HG03108 (cell line): Measurements from ENCODE around the gene LYST.
A peak's percentile ranks its signal among the peaks of the same experiment; 100 is the strongest.
"Not testable (repeated sequence)": the region's sequence is repeated elsewhere in the genome, so short reads cannot be mapped to it uniquely, and the experiment has no call there.

ENCODE experiments used
- ATAC-seq: cut with Tn5 transposase; IDR thresholded peaks from one replicate; pipeline ENCODE4 v1.9.1; 2021; ENCODE audit warnings: moderate library complexity; ENCODE audit not compliant: unreplicated experiment

LYST gene

DNA sequence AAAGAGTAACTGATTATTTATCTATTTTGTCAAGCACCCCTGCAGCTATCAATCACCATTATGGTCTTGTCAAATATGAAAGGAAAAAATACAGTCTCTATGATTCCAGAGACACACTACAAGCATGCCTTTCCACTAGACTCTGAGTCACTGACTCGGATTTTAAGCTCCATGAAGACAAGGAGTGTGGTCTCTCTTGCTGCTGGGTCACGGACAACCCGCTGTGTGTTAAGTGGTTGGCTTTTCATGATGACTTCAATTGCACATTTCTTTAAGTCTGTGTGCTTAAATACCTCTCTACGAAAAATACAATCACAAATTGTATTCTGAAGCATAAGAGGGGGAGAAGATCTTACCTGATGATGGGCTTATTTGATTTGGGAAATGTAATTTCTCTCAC, 203.1 kb downstream of the LYST start:
- ATAC-seq: no peak

DNA sequence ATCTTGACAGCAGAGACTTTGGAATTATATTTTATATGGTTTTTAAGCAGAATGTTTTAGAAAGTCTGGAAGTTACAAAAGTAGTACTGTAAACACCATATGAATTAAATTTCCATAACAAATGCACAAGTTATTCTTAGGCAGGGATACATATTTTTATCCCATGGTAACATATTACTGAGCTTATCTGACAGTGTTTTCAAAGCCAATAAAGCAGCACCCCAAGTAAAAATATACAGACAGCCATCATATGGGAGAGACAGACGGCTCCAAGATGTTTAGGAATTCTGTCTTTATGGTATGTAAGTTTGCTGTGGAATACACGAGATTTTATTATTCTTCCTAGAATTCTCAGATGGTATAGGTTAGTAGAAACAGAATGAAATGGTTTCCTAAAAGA, 205.1 kb downstream of the LYST start:
- ATAC-seq: no peak

DNA sequence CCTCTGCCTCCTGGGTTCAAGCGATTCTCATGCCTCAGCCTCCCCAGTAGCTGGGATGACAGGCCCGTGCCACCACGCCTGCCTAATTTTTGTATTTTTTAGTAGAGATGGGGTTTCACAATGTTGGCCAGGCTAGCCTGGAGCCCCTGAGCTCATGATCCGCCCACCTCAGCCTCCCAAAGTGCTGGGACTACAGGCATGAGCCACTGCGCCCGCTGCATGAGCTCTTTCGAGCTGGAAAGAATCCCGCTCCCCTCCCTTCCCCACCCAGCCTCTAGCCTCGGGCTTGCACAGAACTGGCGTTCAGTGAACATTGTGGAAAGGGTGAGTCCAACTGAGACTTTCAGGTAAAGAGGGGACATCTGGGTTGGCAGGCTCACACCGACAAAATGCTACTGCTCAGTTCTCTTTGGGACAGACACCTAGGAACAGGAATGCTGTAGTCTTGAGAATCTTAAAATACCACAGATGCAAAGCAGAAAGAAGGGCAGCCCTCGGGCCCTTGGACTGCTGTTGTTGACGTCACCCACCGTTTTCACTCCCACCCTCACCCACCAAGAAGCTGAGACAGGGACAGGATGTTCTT, 207.4 kb downstream of the LYST start:
- no peak for ATAC-seq

DNA sequence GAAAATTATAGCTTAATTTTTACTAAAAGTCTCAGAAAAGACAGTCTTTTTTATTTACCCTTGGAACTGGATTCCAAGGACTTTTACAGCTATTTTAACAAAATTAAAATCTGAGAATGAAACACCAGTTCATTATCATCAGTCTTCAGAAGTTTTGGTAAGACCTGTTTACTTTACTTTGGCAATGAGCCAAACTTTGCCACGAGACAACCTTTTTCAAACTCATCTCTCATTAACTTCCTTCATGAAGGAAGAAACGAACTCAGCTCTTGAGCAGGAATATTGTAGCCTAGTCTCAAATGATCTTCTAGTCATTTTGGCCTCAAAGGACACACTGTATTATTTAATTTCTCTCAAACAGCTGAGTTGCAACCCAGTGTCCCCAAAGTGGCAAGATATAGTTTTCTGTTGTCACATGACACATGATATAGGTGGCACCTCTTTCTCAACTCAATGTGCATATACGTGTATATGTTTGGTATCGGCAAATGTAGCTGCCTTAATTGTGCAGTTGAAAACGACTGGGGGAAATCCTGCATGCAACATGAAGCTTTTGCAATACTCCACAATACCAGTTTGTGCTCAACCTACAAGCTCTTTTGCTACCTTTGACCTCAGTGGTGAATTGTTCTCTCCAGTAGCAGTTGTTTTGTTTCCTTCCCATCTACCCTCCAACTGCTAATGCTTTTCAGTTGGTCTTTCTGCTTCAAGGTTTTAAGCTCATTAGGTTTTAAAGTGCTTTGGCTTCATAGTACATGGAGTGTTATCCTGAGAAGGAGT, 208.8 kb downstream of the LYST start:
- no peak for ATAC-seq

DNA sequence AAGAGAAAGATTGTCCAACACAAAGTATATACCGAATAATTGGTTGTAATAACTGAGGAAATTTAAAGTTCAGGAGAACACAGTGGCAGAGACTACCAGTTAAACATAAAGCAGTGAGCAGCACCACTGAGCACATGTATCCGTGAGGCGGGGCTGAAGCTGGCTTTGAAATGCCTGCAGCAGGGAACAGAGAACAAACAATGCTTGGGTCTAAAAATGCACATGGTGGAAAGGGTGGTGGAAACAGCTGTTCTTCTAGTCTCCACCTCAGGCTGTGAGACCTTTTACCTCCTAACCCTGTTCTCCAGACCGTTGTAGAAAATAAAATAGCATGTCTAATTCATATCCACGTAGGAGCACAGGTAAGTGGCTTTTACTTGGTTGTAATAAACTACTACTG, 209.4 kb downstream of the LYST start:
- no peak for ATAC-seq

DNA sequence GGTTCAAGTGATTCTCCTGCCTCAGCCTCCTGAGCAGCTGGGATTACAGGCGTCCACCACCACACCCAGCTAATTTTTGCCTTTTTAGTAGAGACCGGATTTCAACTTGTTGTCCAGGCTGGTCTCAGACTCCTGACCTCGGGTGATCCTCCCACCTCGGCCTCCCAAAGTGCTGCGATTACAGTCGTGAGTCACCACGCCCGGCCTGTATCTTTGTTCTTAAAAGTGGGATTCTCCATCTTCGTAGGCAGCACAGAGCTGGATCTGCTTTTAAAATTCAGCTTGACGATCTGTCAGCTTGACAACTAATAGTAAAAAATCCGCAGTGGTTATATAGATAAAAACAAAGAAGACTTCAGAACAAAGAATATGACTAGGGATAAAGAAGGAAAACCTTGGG, 214.3 kb downstream of the LYST start:
- ATAC-seq: no peak

DNA sequence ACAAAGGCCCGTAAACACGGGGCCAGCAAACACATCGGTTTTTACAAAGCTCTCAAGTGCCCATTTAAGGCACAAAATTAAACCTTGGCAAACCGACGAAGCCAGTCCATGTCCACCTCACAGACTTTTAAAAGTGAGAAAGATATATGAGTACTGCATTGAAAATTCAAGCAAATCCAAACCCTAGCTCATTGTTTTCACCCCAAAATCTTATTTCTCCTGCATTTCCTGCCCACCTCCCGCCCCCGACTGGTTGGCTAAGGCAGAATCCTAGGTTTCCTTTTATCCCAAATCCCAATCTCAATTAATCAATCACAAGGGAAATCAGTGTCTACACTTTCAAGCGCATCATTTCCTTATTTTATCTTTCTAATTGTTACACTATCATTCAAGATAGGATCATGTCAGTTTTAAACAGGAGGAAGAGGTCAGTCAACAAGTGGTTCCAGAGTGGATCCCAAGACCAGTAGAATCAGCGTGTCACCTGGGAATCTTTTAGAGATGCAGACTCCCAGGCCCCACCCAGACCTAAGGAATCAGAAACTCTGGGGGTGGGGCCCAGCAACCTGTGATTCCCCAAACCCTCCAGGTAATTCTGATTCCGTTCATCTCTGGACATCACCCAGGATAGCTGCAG, 215.4 kb downstream of the LYST start:
- ATAC-seq: no peak

DNA sequence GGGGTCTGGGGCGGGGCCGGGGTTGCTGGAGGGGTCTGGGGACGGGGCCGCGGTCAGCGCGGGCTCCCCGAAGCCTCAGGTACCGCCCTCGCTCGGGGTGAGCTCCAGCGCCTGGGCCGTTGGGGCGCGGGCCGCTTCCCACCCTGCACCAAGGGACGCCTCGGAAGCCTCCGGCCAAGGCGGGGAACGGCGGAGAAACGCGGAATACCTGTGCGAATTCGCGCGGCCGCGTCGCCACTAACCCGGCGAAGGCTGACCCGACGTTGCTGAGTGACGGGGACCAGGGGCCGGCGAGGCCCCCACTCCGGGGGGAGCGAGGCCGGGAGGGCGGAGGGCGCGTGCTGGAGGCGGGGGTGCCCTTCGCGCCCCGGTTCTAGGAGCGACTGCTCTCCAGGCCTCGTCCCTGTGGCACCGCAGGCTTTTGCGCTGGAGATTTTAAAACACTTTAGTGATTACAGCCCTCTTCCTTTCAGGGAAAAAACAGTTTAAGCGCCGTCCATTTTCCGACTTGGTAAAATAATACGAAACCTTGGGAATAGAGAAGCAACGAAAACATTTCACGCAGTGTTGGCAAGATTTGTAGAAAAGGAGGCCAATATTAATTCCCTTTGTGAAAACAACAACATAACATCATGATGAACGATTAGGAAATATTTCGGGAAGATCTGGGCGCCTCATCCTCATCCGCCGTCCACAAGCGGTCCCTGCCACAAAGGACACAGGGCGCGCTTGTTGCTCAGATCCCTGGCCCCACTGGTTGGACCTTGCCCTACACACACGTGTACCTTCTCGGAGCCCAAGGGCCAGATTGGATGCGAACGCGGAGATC, 216.2 kb downstream of the LYST start:
- ATAC-seq: no peak

DNA sequence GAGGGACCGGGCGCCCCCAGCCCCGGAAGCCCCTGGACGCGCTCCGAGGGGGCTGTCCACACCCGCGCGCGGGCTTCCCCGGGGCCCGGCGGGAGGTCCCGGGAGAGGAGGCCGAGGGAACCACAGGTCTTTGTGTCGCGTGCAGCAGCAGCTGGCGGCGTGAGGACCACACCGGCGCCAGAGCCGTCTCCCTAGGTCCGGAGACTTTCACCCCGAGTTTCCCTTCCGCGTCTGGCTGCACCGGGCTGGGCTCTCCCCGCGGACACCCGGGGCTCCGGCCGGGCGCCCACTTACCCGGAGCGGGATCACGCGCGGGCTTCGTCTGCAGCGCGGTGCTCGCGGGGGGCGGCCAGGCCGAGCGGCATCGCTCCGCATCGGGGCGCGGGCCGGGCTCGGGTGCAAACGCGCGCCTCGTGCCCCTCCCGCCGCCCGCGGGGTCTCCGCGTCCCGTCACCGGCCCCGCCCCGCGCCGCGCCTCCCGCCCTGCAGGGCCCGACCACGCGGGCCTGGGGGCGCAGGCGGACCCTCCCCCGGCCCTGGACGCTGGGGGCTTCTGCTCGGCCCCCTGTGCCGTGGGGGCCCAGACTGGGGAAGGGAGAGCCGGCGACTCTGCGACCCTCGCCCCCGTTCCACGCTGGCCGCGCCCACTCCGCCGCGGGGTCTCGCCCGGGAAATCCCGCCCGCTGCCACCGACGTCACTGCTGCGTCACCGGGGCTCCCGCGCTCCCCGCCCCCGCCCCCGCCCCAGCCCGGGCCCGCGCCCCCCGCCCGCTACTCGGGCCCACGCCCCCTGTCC, 217.1 kb downstream of the LYST start, which contains the start of gene GNG4:
Gene GNG4, minus strand, starts transcription at position 417 of the 796 bp plus-strand sequence. CDS start 65,946 bp downstream, outside the sequence.
- ATAC-seq: no peak

DNA sequence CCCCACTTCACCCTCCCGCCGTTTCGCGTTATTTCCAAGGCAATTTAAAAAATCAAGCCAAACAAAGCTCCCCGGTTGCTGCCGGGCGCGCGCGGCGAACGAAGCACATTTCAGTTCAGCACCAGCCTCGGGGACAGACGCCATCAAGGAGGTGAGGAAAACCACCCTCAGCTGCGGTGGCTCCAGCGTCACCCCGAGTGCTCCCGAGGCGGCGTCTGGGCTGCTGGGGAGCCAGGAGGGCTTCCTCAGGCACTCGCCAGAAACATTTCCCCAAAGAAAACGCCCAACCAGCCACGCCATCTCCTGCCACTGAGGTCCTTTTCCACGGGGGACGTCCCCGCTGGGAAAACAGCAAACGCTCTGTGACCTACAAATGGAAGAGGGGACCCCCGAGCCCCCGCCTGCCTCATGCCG, 217.7 kb downstream of the LYST start:
- ATAC-seq: peak; percentile 55

DNA sequence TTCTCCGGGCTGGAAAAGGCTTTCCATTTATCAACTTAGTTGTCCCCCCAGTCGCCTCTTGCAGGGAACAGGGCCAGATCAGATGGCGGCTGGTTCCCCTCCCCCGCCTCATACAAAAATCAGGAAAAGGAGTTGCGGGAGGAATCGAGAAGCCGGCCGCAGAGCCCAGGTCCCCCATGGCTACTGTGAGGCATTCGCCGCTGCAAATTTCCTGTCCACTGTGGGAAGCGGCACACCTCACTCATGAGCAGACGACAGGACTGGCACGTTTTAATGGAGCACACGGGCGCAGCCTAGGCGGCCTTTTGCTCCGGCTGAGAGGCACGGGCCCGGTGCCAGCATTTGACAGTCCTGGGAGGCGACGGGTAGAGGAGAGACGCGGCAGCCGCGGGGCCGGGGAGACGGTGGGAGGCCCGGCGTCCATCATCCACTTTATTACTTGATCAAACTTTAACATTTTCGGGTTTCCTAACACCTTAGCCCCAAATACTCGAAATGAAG, 218.2 kb downstream of the LYST start:
- no peak for ATAC-seq

DNA sequence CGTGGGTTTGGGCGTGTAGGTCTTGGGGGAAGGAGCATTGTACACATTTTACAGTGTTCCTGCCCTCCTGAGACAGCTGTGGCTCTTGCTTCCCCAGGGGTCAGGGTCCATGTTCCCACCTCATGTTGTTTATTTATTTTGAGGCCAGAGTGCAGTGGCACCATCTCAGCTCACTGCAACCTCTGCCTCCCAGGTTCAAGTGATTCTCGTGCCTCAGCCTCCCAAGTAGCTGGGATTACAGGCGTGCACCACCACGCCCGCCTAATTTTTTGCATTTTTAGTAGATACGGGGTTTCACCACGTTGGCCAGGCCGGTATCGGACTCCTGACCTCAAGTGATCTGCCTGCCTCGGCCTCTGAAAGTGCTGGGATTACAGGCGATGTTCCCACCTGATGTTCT, 219.2 kb downstream of the LYST start:
- not testable (repeated sequence) for ATAC-seq

DNA sequence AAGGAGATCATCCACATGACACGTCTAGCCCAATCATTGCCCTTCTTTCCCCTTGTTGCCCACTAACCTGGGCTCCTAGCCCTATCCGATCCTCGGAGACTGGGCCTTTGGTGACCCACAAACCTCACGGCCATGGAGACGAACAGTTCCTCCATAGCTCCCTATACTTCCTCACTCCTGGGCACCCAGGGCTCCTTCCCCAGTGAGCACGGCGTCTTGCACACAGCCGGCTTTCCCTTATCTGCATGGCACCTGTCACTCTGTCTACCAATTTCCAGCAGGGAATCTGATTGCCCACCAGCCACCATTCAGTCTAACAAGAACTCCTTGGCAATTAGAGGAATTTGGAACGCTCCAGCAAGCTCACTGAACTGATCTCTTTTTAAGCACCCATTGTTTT, 220.2 kb downstream of the LYST start:
- ATAC-seq: no peak

DNA sequence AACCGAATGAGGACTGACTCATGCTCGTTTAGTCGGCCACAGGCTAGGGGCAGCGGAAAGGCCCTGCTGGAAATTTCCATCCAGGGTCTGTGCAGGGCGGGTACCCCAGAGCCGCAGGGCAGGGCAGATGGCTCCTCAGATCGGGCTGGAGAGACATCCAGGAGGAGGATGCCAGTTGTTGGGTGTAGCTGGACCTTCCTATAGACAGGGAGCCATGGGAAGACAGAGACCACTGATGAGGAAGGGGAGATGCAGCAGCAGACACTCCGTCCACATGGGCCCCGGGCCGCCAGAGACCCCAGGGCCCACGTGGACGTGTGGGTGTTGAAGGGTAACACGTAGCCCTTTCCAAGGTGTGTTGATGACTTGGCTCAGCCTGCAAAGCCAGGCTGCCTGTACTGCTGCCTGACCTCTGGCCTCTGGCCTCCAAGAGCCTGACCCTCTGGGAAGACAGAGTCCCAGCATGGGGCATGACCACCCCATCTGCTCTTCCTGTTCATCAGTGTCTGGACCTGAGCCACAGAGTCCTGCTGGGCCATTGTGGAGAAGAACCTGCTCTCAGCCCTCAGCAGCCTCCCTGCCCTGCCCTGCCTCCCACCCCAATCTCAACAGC, 221.9 kb downstream of the LYST start:
- ATAC-seq: no peak

DNA sequence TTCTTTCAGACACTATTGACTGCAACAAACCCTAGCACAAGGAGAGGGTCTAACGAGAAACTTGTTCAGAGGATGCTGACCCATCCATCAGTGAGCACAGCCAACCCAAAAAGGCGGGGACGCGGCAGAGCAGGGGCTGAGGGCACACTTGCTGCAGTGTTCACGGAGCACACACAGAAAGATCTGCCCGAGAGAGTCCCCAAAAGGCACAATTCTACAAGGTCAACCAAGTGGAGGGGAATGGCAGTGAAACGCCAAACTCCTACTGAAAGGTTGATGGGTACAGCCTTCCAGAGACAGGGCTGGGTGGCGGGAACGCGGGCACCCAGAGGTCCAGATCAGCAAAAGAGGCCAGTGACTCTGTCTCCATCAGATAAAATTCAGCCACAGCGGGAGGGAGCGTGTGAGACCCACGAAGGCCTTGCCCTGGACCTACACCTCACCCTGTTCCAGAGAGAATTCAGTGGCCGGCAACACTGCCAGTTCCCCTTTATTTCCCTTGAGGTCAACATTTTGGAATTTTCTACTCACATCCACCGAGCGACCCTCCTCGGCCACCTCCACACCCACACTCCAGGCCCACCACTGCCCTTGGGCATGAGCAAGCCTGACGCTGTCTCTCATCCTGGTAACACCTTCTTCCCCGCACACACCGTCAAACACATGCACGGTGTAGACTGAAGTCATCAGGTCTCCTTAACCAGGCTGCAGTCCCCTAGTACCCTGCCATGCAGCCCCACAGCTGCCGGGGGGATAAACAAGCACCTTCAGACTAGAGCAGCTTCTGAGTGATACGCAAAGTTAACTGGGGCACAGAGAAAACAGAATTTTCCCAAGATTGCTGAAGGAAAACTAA, 222.6 kb downstream of the LYST start:
- ATAC-seq: no peak

DNA sequence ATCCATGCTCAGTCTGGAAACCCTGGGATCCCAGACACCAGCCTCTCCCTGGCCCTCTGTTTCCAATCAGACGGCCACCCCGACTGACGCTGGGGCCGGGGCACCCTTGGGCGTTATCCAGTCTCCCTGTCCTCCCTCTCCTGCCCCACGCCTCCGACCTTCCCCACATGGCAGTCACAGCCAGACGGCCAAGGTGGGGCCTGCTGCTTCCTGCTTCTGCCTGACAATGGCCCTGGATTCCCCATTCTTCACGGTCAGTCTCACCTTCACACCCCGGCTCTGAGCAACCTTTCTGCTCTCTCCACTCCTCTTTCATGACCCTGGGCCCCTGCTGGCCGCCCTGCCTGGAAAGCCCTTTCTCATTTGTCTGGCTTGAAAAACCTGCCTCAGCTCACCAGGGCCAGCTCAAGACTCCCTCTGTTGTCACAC, 223.7 kb downstream of the LYST start:
- no peak for ATAC-seq

DNA sequence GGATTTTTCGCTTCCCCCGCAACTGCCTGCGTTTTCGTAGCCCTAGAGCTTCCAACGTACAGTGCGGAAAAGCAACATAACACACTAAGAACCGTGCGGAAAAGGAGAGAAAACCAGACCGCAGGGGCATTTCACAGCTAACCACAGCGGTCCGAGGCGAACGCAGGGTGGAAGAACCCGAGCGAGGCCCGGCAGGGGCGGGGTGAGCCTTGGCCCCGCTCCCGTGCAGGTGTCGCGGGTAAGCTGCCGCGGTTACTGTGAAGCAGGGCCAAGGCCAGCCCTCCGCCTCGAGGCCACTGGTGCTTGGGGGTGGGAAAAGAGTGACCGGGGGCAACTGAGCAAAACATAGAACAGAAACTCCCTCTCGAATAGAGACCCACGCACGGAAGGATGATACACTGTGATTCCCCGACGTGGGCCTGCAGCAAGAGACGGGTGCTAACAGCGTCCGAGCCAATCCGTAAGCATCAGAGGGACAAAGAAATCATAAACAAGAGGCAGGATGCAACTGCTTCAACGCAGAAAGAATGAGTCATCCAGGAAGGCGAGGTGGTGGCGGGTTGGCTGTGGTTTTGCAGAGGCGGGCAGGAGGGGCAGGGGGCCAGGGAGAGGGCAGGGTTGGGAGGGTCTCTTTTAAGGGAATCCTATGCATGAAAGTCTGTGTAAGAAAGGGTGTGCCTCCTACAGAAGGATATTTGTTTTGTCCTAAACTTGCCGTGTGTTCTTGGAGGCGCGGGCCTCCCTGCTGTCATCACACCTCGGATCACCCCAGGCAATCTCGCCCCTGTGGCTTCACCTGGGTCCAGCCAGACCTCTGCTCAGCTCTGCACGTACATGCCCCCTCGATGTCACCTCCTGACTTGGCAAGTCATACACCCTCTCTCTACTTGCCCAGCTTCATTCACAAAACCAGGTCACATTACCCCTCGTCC, 224.4 kb downstream of the LYST start:
- ATAC-seq: peak; percentile 78

DNA sequence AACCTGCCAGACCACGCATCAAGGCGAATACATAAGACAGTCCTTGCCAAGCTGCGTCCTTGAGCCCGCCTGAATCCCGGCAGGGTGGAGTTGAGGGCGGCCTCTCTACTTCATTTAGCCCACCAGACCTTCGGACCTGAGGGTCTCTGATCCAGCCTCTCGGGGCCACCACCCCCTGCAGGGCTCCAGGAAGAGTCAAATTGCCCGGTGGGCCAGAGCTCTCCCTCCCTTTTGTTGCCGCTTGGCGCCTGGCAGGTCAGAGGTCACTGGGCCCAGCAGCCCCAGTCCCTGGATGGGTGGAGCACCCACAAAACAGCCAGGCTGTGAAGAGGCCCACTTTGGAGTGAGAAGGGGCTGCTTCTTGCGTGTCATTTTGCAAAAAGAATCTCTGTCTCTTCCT, 226.1 kb downstream of the LYST start:
- ATAC-seq: no peak
